ENCODE results near the gene CPEB1. TPM values are rescaled to one million over a fixed set of nuclear protein-coding genes. Genes with fewer than 3 reads are reported as not detected.
"Not testable (repeated sequence)": the region's sequence is repeated elsewhere in the genome, so short reads cannot be mapped to it uniquely, and the experiment has no call there.

The CPEB1 gene
- total RNA-seq, 4 donors from 2014 or later: 0.15 to 2.9 (median 1.3) TPM

- intact Hi-C loops (cut with DNase I; ENCODE audit: low total_unique reads): no loop called here
- peak in 1 of 2 donors; percentile 11 for DNase-seq (ENCODE audit: low spot score in 2 of 2)
- TF ChIP-seq POLR2A (IDR thresholded peaks at IDR 0.05) (no peak), CTCF (IDR thresholded peaks at IDR 0.05) (no peak)
- no peak overlapping the region for H3K4me3 ChIP-seq (ENCODE audit: low read depth, poor library complexity, severe bottlenecking)
- 66 to 74% methylated on average over 7 to 8 of the region's 9 CpGs for WGBS, 2 donors
Measured at GRCh38 chr15:82532383-82532990, 114.7 kb downstream of the CPEB1 start.

- intact Hi-C loops (cut with DNase I; ENCODE audit: low total_unique reads): no loop called here
- WGBS, 2 donors: 82 to 89% methylated on average over 11 of the region's 11 CpGs
- no peak overlapping the region for H3K4me3 ChIP-seq (ENCODE audit: low read depth, poor library complexity, severe bottlenecking)
- TF ChIP-seq CTCF (IDR thresholded peaks at IDR 0.05) (no peak), POLR2A (IDR thresholded peaks at IDR 0.05) (no peak)
- peak in 1 of 2 donors; percentile 12 for DNase-seq (ENCODE audit: low spot score in 2 of 2)
Measured at GRCh38 chr15:82531496-82532382, 115.4 kb downstream of the CPEB1 start.

- TF ChIP-seq CTCF (IDR thresholded peaks at IDR 0.05) (peak in 1 of 3 donors; percentile 75), POLR2A (IDR thresholded peaks at IDR 0.05) (no peak)
- 24 to 28% methylated on average over 10 of the region's 10 CpGs for WGBS, 2 donors
- intact Hi-C loops (cut with DNase I; ENCODE audit: low total_unique reads): no loop called here
- H3K4me3 ChIP-seq (ENCODE audit: low read depth, poor library complexity, severe bottlenecking): no peak overlapping the region
- peak; percentile 39 to 91 for DNase-seq (ENCODE audit: low spot score in 2 of 2)
Measured at GRCh38 chr15:82530606-82531379, 116.4 kb downstream of the CPEB1 start.

GRCh38 chr15:82530006-82530405 lies 117.2 kb downstream of the CPEB1 start:
- H3K4me3 ChIP-seq (ENCODE audit: low read depth, poor library complexity, severe bottlenecking): no peak overlapping the region
- DNase-seq (ENCODE audit: low spot score in 2 of 2): peak; percentile 9 to 52
- intact Hi-C loops (cut with DNase I; ENCODE audit: low total_unique reads): no loop called here
- no peak for TF ChIP-seq POLR2A (IDR thresholded peaks at IDR 0.05)
- no peak for TF ChIP-seq CTCF (IDR thresholded peaks at IDR 0.05)
- WGBS, 2 donors: 87 to 88% methylated on average over 3 of the region's 3 CpGs

GRCh38 chr15:82513587-82513986 lies 133.6 kb downstream of the CPEB1 start:
- H3K4me3 ChIP-seq (ENCODE audit: low read depth, poor library complexity, severe bottlenecking); DNase-seq (ENCODE audit: low spot score in 2 of 2); intact Hi-C loops (cut with DNase I; ENCODE audit: low total_unique reads): not testable (repeated sequence)
- no CpG with 5 or more reads among the region's 48 CpGs for WGBS, 2 donors

- WGBS, 2 donors: 84 to 86% methylated on average over 2 to 4 of the region's 4 CpGs
- intact Hi-C loops (cut with DNase I; ENCODE audit: low total_unique reads); H3K4me3 ChIP-seq (ENCODE audit: low read depth, poor library complexity, severe bottlenecking); DNase-seq (ENCODE audit: low spot score in 2 of 2): not testable (repeated sequence)
Measured at GRCh38 chr15:82507693-82508092, 139.5 kb downstream of the CPEB1 start.

- 88% methylated on average over 1 of the region's 1 CpG for WGBS, 2 donors
- intact Hi-C loops (cut with DNase I; ENCODE audit: low total_unique reads); DNase-seq (ENCODE audit: low spot score in 2 of 2); H3K4me3 ChIP-seq (ENCODE audit: low read depth, poor library complexity, severe bottlenecking): not testable (repeated sequence)
Measured at GRCh38 chr15:82507087-82507486, 140.1 kb downstream of the CPEB1 start.

GRCh38 chr15:82505842-82506241 lies 141.3 kb downstream of the CPEB1 start:
- DNase-seq (ENCODE audit: low spot score in 2 of 2); intact Hi-C loops (cut with DNase I; ENCODE audit: low total_unique reads); H3K4me3 ChIP-seq (ENCODE audit: low read depth, poor library complexity, severe bottlenecking): not testable (repeated sequence)
- no CpG with 5 or more reads among the region's 3 CpGs for WGBS, 2 donors

- DNase-seq (ENCODE audit: low spot score in 2 of 2); intact Hi-C loops (cut with DNase I; ENCODE audit: low total_unique reads); H3K4me3 ChIP-seq (ENCODE audit: low read depth, poor library complexity, severe bottlenecking): not testable (repeated sequence)
- WGBS, 2 donors: 86% methylated on average over 1 of the region's 3 CpGs
Measured at GRCh38 chr15:82504074-82504473, 143.1 kb downstream of the CPEB1 start.

Measured in lower leg skin (tissue), 4 donors.